ENCODE measurements around the gene CTIF. TPM values are rescaled to one million over a fixed set of nuclear protein-coding genes. Genes with fewer than 3 reads are reported as not detected.

CTIF gene
- total RNA-seq, 4 donors from 2014 or later, result 16.6 to 116 (median 34.5) TPM

DNA sequence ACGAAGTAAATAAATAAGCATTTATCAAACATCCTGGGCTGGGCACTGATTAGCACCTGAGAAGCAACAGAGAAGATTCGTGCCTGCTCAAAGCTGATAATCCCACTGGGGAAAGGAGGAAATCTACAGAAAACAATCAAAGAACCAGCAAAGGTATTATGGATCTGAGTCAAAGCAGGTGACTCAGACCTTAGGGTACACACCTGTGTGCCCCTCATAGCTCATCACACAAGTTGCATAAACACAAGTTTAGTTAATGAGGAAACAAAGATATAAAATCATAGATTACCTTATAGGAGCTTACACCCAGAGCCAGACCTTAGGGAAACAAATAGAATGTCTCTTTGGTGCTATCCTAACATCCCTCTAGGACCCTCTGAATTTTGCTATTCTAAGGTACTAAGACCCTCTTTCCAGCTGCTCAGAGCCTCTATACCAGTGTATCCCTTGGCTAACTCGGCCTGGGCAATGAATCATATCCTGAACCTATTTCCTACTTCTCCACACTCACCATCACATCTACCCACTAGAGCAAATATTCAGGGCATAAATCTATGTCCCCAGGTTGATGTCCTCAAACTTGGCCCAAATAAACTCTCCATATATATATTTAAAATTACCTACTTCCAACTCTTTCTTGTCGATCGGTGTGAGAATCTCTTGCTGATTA, 19.3 kb upstream of the CTIF start:
- Histone ChIP-seq H3K4me1 (no peaks in the 10 kb centered on the region), H3K27ac (no peak overlapping the region), H3K4me3 (no peak overlapping the region), H3K9me3 (no peaks in the 10 kb centered on the region), H3K27me3 (no peaks in the 10 kb centered on the region), H3K36me3 (no peaks in the 10 kb centered on the region)
- DNase-seq, result no peak
- TF ChIP-seq POLR2A (IDR thresholded peaks at IDR 0.05), result no peak
- TF ChIP-seq, protein P1, sequence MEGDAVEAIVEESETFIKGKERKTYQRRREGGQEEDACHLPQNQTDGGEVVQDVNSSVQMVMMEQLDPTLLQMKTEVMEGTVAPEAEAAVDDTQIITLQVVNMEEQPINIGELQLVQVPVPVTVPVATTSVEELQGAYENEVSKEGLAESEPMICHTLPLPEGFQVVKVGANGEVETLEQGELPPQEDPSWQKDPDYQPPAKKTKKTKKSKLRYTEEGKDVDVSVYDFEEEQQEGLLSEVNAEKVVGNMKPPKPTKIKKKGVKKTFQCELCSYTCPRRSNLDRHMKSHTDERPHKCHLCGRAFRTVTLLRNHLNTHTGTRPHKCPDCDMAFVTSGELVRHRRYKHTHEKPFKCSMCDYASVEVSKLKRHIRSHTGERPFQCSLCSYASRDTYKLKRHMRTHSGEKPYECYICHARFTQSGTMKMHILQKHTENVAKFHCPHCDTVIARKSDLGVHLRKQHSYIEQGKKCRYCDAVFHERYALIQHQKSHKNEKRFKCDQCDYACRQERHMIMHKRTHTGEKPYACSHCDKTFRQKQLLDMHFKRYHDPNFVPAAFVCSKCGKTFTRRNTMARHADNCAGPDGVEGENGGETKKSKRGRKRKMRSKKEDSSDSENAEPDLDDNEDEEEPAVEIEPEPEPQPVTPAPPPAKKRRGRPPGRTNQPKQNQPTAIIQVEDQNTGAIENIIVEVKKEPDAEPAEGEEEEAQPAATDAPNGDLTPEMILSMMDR (IDR thresholded peaks at IDR 0.05), result no peak

DNA sequence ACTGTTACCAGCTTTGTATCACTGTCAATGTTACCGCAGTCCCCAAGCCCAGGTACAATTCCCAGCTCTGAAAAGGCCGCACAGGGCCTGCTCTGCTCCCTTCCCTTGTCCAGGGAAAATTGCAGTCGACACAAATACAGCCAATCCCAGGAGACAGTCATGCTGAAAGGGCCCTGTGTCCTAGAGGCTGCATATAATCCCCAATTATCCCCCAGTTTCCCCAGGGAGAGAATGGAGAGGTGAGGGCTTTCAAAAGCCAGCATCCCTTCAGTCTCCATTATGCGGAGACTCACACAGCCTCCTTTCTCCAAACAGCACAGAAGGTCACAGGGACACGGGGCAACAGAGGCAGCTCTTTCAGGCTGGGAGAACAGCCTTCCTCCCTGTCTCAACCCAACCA, 17.1 kb upstream of the CTIF start:
- Histone ChIP-seq H3K27me3 (no peaks in the 10 kb centered on the region), H3K36me3 (no peaks in the 10 kb centered on the region), H3K4me1 (no peaks in the 10 kb centered on the region), H3K27ac (no peak overlapping the region), H3K9me3 (no peaks in the 10 kb centered on the region), H3K4me3 (no peak overlapping the region)
- no peak for DNase-seq
- TF ChIP-seq, protein P1 (IDR thresholded peaks at IDR 0.05), result no peak
- TF ChIP-seq POLR2A (IDR thresholded peaks at IDR 0.05), result no peak

DNA sequence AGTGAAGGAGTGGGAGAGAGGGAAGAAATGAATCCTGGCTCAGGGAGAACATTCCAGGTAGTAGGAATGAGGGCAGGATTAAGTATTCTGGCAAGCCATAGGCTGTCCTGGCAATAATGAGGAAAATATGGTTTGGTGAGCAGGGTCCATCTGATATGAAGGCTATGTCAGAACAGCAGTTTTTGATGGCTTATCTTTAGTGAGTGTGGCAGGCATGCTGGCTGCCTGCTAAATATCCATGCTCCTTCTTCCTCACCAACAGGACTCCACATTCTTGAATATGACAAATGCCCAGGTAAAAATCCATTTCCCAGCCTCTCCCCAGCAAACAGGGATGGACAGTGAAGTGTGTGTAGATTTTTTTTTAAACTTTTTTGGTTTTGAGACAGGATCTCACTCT, 13.2 kb upstream of the CTIF start:
- no peak for DNase-seq
- no peak overlapping the region for H3K4me3 ChIP-seq
- no peaks in the 10 kb centered on the region for H3K27me3 ChIP-seq
- no peaks in the 10 kb centered on the region for H3K36me3 ChIP-seq
- no peak overlapping the region for H3K27ac ChIP-seq
- TF ChIP-seq, protein P1 (IDR thresholded peaks at IDR 0.05), result no peak
- no peak for TF ChIP-seq POLR2A (IDR thresholded peaks at IDR 0.05)
- H3K4me1 ChIP-seq, result no peaks in the 10 kb centered on the region
- no peaks in the 10 kb centered on the region for H3K9me3 ChIP-seq

DNA sequence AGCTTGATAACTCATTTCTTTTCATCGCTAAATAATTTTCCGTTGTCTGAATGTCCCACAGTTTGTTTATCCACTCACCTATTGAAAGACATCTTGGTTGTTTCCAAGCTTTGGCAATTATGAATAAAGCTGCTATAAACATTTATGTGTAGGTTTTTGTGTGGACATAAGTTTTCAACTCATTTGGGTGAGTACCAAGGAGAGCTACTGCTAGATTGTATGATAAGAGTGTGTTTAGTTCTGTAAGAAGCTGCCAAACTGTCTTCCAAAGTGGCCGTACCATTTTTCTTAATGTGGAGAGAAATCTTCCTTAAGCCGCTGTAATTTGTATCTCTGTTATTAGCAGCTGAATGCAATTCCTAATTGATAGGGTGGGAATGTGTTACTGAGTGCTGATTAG, 11.4 kb upstream of the CTIF start:
- Histone ChIP-seq H3K36me3 (no peaks in the 10 kb centered on the region), H3K4me3 (no peak overlapping the region), H3K9me3 (no peaks in the 10 kb centered on the region), H3K27me3 (no peaks in the 10 kb centered on the region), H3K4me1 (no peaks in the 10 kb centered on the region), H3K27ac (no peak overlapping the region)
- TF ChIP-seq, protein P1 (IDR thresholded peaks at IDR 0.05), result no peak
- TF ChIP-seq POLR2A (IDR thresholded peaks at IDR 0.05), result no peak
- DNase-seq, result no peak

GRCh38 chr18:48528861-48529260, 10.0 kb upstream of the CTIF start:
- Histone ChIP-seq H3K36me3 (no peaks in the 10 kb centered on the region), H3K4me1 (no peaks in the 10 kb centered on the region), H3K9me3 (no peaks in the 10 kb centered on the region), H3K27me3 (no peaks in the 10 kb centered on the region), H3K4me3 (no peak overlapping the region), H3K27ac (no peak overlapping the region)
- DNase-seq, result no peak
- TF ChIP-seq POLR2A (IDR thresholded peaks at IDR 0.05), result no peak
- TF ChIP-seq, protein P1 (IDR thresholded peaks at IDR 0.05), result no peak

GRCh38 chr18:48529796-48530195, 9.0 kb upstream of the CTIF start:
- no peaks in the 10 kb centered on the region for H3K4me1 ChIP-seq
- DNase-seq, result no peak
- H3K27ac ChIP-seq, result no peak overlapping the region
- TF ChIP-seq, protein P1 (IDR thresholded peaks at IDR 0.05), result no peak
- no peak for TF ChIP-seq POLR2A (IDR thresholded peaks at IDR 0.05)
- H3K36me3 ChIP-seq, result no peaks in the 10 kb centered on the region
- no peaks in the 10 kb centered on the region for H3K9me3 ChIP-seq
- H3K4me3 ChIP-seq, result no peak overlapping the region
- no peaks in the 10 kb centered on the region for H3K27me3 ChIP-seq
